HepG2 (cell line): ENCODE results near the gene INSRR. TPM values are rescaled to one million over a fixed set of nuclear protein-coding genes. Genes with fewer than 3 reads are reported as not detected.

ENCODE experiments used
- ATAC-seq: fragments of 200-7000 bp; cut with Tn5 transposase; 3 replicates; pipeline ENCODE4 v1.9.1; 2020; ENCODE audit warnings: mild to moderate bottlenecking, moderate library complexity
- BruUV-seq: library from RNA; stranded (reverse); fragments of 400-500 nt; replicated peaks from 2 replicates; lab custom pipeline; 2021; lab: Mats Ljungman, UMichigan
- CTCF ChIA-PET: fragments of 300-600 bp; formaldehyde crosslinking; extraction: SDS; loops from one replicate; lab custom pipeline; 2021; ENCODE audit warnings: low total read pairs, inconsistent platforms, low intra/inter-chr PET ratio; lab: Yijun Ruan, JAX
- POLR2A ChIA-PET: fragments of 350-600 bp; sonication (Branson Sonifier 250); formaldehyde crosslinking; loops from one replicate; lab custom pipeline; 2020; ENCODE audit warnings: antibody characterized with exemption, inconsistent platforms; lab: Yijun Ruan, JAX
- DNase-seq: peaks from one replicate; pipeline ENCODE4 v3.0.0-alpha.2; 2015; ENCODE audit warnings: low spot score
- FAIRE-seq: peaks from 3 replicates; lab custom pipeline; 2011; peaks lifted over from hg19 to GRCh38; lab: Jason Lieb, UNC
- H2AFZ ChIP-seq: one replicate; pipeline ENCODE4 v1.6.1; 2011; ENCODE audit warnings: low read length, inconsistent platforms
- H3K27ac ChIP-seq: fragments of 300-600 bp; 3 replicates; pipeline ENCODE4 v1.8.0; 2011; ENCODE audit warnings: mixed run types, mild to moderate bottlenecking, mixed read lengths, low read length, inconsistent platforms; ENCODE audit not compliant: insufficient read depth; ENCODE audit errors: extremely low read length
- H3K27me3 ChIP-seq, 2 experiments: fragments of 200-600 bp in 1 of 2; 2 replicates in 1 of 2; 3 replicates in 1 of 2; pipeline versions ENCODE4 v1.6.0 to v1.8.0; 2011; ENCODE audit warnings: low read length in 2 of 2, mild to moderate bottlenecking in 2 of 2, moderate library complexity in 2 of 2, inconsistent platforms in 1 of 2; ENCODE audit not compliant: insufficient read depth in 2 of 2, control insufficient read depth in 1 of 2
- H3K36me3 ChIP-seq, 2 experiments: fragments of 200-600 bp in 1 of 2; replicated peaks in 1 of 2; 2 replicates in 1 of 2; 3 replicates in 1 of 2; pipeline versions ENCODE4 v1.5.1 to v1.8.0; 2011; ENCODE audit warnings: low read length in 2 of 2, inconsistent platforms in 1 of 2; ENCODE audit not compliant: insufficient read depth in 2 of 2, control insufficient read depth in 1 of 2
- H3K4me1 ChIP-seq: 2 replicates; pipeline ENCODE4 v1.5.1; 2012; ENCODE audit warnings: low read length, inconsistent platforms; ENCODE audit not compliant: insufficient read depth
- H3K4me2 ChIP-seq: 2 replicates; pipeline ENCODE4 v1.6.0; 2011; ENCODE audit warnings: low read depth, low read length, inconsistent platforms
- H3K4me3 ChIP-seq, 3 experiments: fragments of 200-600 bp in 1 of 3; sonication (generic), shearing (Covaris generic) in 1 of 3; replicated peaks in 1 of 3; 2 replicates each; pipeline ENCODE4 v1.5.1; 2011 to 2016; ENCODE audit warnings: low read length in 3 of 3, inconsistent platforms in 2 of 3, low read depth in 2 of 3, mild to moderate bottlenecking in 2 of 3, control low read depth in 1 of 3, mixed read lengths in 1 of 3; ENCODE audit not compliant: insufficient read depth in 1 of 3
- H3K79me2 ChIP-seq: one replicate; pipeline ENCODE4 v1.6.1; 2011; ENCODE audit warnings: low read length, inconsistent platforms; ENCODE audit not compliant: insufficient read depth
- H3K9ac ChIP-seq: 2 replicates; pipeline ENCODE4 v1.6.0; 2011; ENCODE audit warnings: mild to moderate bottlenecking, low read depth, low read length, inconsistent platforms; ENCODE audit not compliant: insufficient read depth
- H3K9me3 ChIP-seq: 2 replicates; pipeline ENCODE4 v1.5.1; 2012; ENCODE audit warnings: mild to moderate bottlenecking, low read length
- H4K20me1 ChIP-seq: 2 replicates; pipeline ENCODE4 v1.6.0; 2011; ENCODE audit warnings: inconsistent platforms, mild to moderate bottlenecking, low read length, moderate library complexity; ENCODE audit not compliant: insufficient read depth
- ARID4A ChIP-seq: sonication (generic); formaldehyde crosslinking; IDR thresholded peaks from 2 replicates; pipeline ENCODE4 v1.5.0; 2020; ENCODE audit warnings: mild to moderate bottlenecking, missing genetic modification reagents, borderline replicate concordance
- CENPT ChIP-seq: sonication (generic); formaldehyde crosslinking; IDR thresholded peaks from 2 replicates; pipeline ENCODE4 v1.8.0; 2022; ENCODE audit warnings: low read depth, mild to moderate bottlenecking, moderate library complexity, missing genetic modification reagents
- CHD4 ChIP-seq: fragments of 200-600 bp; sonication (generic); IDR thresholded peaks from 2 replicates; pipeline ENCODE4 v1.7.0; 2017; ENCODE audit warnings: mild to moderate bottlenecking, low read length, borderline replicate concordance
- KAT8 ChIP-seq: IDR thresholded peaks from 2 replicates; pipeline ENCODE4 v1.6.1; 2016; ENCODE audit warnings: missing genetic modification reagents, missing compliant biosample characterization
- ZNF605 ChIP-seq: sonication (generic); formaldehyde crosslinking; IDR thresholded peaks from 2 replicates; pipeline ENCODE4 v1.8.0; 2022; ENCODE audit warnings: mild to moderate bottlenecking, missing genetic modification reagents
- WGBS: methylation state at CpG from one replicate; pipeline ENCODE4 v1.1.6; 2017; ENCODE audit warnings: low lambda C conversion rate; 5-methylcytosine and 5-hydroxymethylcytosine counted together
- in situ Hi-C: cut with HindIII; loops from 2 replicates; pipeline ENCODE4 v1.10.0; 2017; ENCODE audit warnings: low pct_unique_long_range_greater_than_20kb; ENCODE audit not compliant: extremely low pct_ligation_motif_present
- intact Hi-C: fragments of 100-400 bp; cut with micrococcal nuclease; formaldehyde crosslinking; loops from one replicate; pipeline ENCODE4 v1.10.0; 2022; ENCODE audit not compliant: unreplicated experiment
- polyA plus RNA-seq, 8 experiments: library from polyadenylated mRNA; depleted of rRNA in 3 of 8; stranded (reverse) in 7 of 8; unstranded in 1 of 8; fragments of >200 nt; fragmentation: Illumina TruSeq in 4 of 8; extraction: Trizol in 4 of 8; gene quantifications; 2 replicates each; pipeline versions ENCODE4 v1.2.1 to v1.2.3, GENCODE V29; 2011 to 2016; ENCODE audit warnings: low read depth in 4 of 8, missing spikeins in 1 of 8, mixed read lengths in 1 of 8; ENCODE audit not compliant: insufficient read depth in 1 of 8
- total RNA-seq, 5 experiments: library from RNA; depleted of rRNA; stranded (reverse); fragments of >200 nt; fragmentation: Illumina TruSeq; extraction: Trizol; gene quantifications; 2 replicates each; pipeline ENCODE4 v1.2.3, GENCODE V29; 2016; ENCODE audit warnings: low read depth in 1 of 5

Gene INSRR
- total and polyA plus RNA-seq, 2 of the 13 experiments (the other 11 are each of a cell fraction or from before 2014, with no cell fraction given), result not detected

DNA sequence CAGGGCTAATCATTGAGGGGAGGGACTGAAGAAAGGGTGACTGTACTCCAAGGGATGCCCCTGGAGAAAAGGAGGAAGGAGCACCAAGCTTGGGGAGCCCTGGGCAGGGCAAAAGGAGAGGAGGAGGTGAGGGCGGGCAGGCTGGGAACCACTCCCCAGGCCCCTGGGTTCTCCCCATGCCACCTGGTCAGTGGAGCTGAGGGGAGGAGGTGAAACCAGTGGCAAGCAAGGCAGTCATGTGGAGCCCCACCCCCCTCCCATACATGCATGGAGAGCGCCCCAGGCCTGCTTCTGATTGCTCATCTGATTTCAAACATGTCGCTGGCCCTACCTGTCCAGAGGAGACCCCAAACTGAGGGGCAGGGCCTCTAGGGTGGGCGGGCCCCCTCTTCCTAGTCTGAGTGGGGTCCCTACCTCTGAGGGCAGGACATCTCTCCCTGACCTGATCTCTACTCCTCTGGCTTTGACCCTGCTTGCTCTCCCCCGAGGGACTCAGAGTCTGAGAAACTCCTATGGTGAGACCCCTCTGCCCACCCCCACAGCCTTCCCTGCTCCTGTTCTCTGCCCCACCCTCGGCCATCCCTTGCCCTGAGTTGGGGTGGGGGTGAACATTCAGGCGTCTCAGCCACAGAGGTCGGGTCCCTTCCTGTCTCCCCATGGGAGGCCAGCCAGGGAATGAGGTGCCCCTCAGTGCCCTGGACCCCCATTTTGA, 18.6 kb downstream of the INSRR start:
- Histone ChIP-seq H3K27ac (no peak overlapping the region), H3K4me1 (no peaks in the 10 kb centered on the region), H3K9me3 (no peaks in the 10 kb centered on the region), H3K36me3 (no peaks in the 10 kb centered on the region), H3K4me3 (no peak overlapping the region), H2AFZ (no peak overlapping the region), H3K9ac (no peak overlapping the region), H4K20me1 (0 out of 2 replicates have a peak, but pooled peaks cover 5% of the 10 kb centered on the region), H3K27me3 (peaks cover 1 to 54% of the 10 kb centered on the region in 2 experiments; a peak in 3 of 5 replicates), H3K4me2 (no peak overlapping the region), H3K79me2 (no peaks in the 10 kb centered on the region)
- DNase-seq, result no peak
- WGBS, result 5% methylated on average over 4 of the region's 8 CpGs
- in situ Hi-C loops (no loop called here), intact Hi-C loops (no loop called here)
- FAIRE-seq, result no peak
- no TSS peak for BruUV-seq
- ChIA-PET POLR2A (interaction anchor here (0.7 kb wide), 1 partner anchor 112 kb away, joined by 3 read pairs; the partner anchor contains the start of genes ISG20L2 and METTL25B), CTCF (no interaction called here)
- ATAC-seq, result no peak
- no peak for TF ChIP-seq ZNF605 (CRISPR knock-in tag)
- no peak for TF ChIP-seq CENPT (CRISPR knock-in tag)
- no peak for TF ChIP-seq KAT8
- TF ChIP-seq CHD4, result no peak
- no peak for TF ChIP-seq ARID4A (CRISPR knock-in tag)
